Gastrocnemius medialis (tissue), 4 donors: ENCODE results near the gene RAB33B. TPM values are rescaled to one million over a fixed set of nuclear protein-coding genes. Genes with fewer than 3 reads are reported as not detected.

Source experiments
- ATAC-seq, 2 donors: fragments of 150-250 bp; one replicate each; pipeline ENCODE4 v1.9.1; 2016
- DNase-seq, 2 donors: peaks; one replicate each; pipeline ENCODE4 v3.0.0-alpha.2; 2019
- H3K27ac ChIP-seq, 4 donors: fragments of 200-600 bp; sonication (generic); 1 replicate in 1 of 4; 2 replicates in 3 of 4; pipeline ENCODE4 v1.5.1; 2016 to 2018; ENCODE audit warnings: mild to moderate bottlenecking in 2 of 4, moderate library complexity in 1 of 4
- H3K27me3 ChIP-seq, 3 donors: fragments of 200-600 bp; sonication (generic) in 2 of 3; 1 replicate in 1 of 3; 2 replicates in 2 of 3; pipeline versions ENCODE4 v1.5.1 to v1.6.0; 2016 to 2019; ENCODE audit warnings: mild to moderate bottlenecking in 1 of 3, moderate library complexity in 1 of 3
- H3K36me3 ChIP-seq, 2 donors: fragments of 200-600 bp; sonication (generic) in 1 of 2; one replicate each; pipeline ENCODE4 v1.5.1; 2017 to 2018
- H3K4me1 ChIP-seq, 2 donors: fragments of 200-600 bp; sonication (generic) in 1 of 2; one replicate each; pipeline ENCODE4 v1.5.1; 2016 to 2017; ENCODE audit warnings: mild to moderate bottlenecking in 2 of 2
- H3K4me3 ChIP-seq, 4 donors: fragments of 200-600 bp; sonication (generic) in 3 of 4; 1 replicate in 1 of 4; 2 replicates in 3 of 4; pipeline ENCODE4 v1.5.1; 2016 to 2019; ENCODE audit warnings: mild to moderate bottlenecking in 2 of 4
- H3K9me3 ChIP-seq, 3 donors: fragments of 200-600 bp; sonication (generic) in 2 of 3; 1 replicate in 1 of 3; 2 replicates in 2 of 3; pipeline ENCODE4 v1.5.1; 2016 to 2019
- CTCF ChIP-seq, 5 experiments: fragments of 450-650 bp in 3 of 5; fragments of 200-600 bp in 2 of 5; sonication (generic) in 2 of 5; IDR thresholded peaks in 4 of 5; conservative IDR thresholded peaks in 1 of 5; 1 replicate in 4 of 5; 2 replicates in 1 of 5; pipeline ENCODE4 v1.5.1; 2016 to 2019; ENCODE audit warnings: antibody characterized with exemption in 5 of 5, mild to moderate bottlenecking in 3 of 5, moderate library complexity in 3 of 5
- POLR2A ChIP-seq, 2 donors: fragments of 450-650 bp; IDR thresholded peaks; one replicate each; pipeline ENCODE4 v1.6.1; 2017; ENCODE audit warnings: antibody characterized with exemption in 2 of 2, mild to moderate bottlenecking in 2 of 2, moderate library complexity in 2 of 2
- in situ Hi-C, 4 donors: fragments of 200-750 bp; cut with MboI; loops; one replicate each; pipeline versions ENCODE4 v1.15.0 to v1.8.0; 2017; ENCODE audit warnings: low sequenced_read_pairs in 4 of 4
- intact Hi-C: fragments of 100-400 bp; cut with DNase I; formaldehyde crosslinking; loops from one replicate; pipeline ENCODE4 v1.15.1; 2023; ENCODE audit warnings: low total_unique reads
- total RNA-seq, 4 donors: library from RNA; depleted of rRNA; stranded (reverse); fragments of >200 nt; gene quantifications; one replicate each; pipeline versions ENCODE4 v1.1.0 to v1.2.3, GENCODE V29; 2016

RAB33B gene
- total RNA-seq, 4 donors from 2014 or later: 3.3 to 7.5 (median 5.7) TPM

GRCh38 chr4:139501527-139501926, 47.6 kb downstream of the RAB33B start:
- intact Hi-C loops: no loop called here
- Histone ChIP-seq H3K27me3 (no peaks in the 10 kb centered on the region), H3K9me3 (no peaks in the 10 kb centered on the region), H3K36me3 (no peaks in the 10 kb centered on the region), H3K4me3 (no peak overlapping the region), H3K27ac (no peak overlapping the region), H3K4me1 (peaks cover 4 to 10% of the 10 kb centered on the region in 2 donors)
- DNase-seq (no peak), ATAC-seq (no peak)
- no peak for TF ChIP-seq CTCF (IDR thresholded peaks at IDR 0.05 in 4 of 5, conservative IDR thresholded peaks at IDR 0.05 in 1 of 5)
- no peak for TF ChIP-seq POLR2A (IDR thresholded peaks at IDR 0.05)
- in situ Hi-C loops: loop anchor here in 1 of 4 donors (25.0 kb wide), 1 partner anchor 464 kb away; no protein-coding TSS in a partner anchor

- in situ Hi-C loops: loop anchor here in 1 of 4 donors (25.0 kb wide), 1 partner anchor 465 kb away; no protein-coding TSS in a partner anchor
- no peaks in the 10 kb centered on the region for H3K36me3 ChIP-seq
- peaks cover 0 to 4% of the 10 kb centered on the region in 2 donors for H3K4me1 ChIP-seq
- DNase-seq (no peak), ATAC-seq (no peak)
- TF ChIP-seq CTCF (IDR thresholded peaks at IDR 0.05 in 4 of 5, conservative IDR thresholded peaks at IDR 0.05 in 1 of 5) (no peak), POLR2A (IDR thresholded peaks at IDR 0.05) (no peak)
- no peaks in the 10 kb centered on the region for H3K27me3 ChIP-seq
- H3K9me3 ChIP-seq: no peaks in the 10 kb centered on the region
- intact Hi-C loops: no loop called here
- H3K27ac ChIP-seq: no peak overlapping the region
- H3K4me3 ChIP-seq: no peak overlapping the region
Observed at GRCh38 chr4:139501927-139502899, 48.3 kb downstream of the RAB33B start.

- no peak for DNase-seq
- ATAC-seq: no peak
- Histone ChIP-seq H3K4me3 (no peak overlapping the region), H3K27ac (no peak overlapping the region), H3K4me1 (peaks cover 4 to 5% of the 10 kb centered on the region in 2 donors), H3K27me3 (no peaks in the 10 kb centered on the region), H3K9me3 (no peaks in the 10 kb centered on the region), H3K36me3 (no peaks in the 10 kb centered on the region)
- TF ChIP-seq POLR2A (IDR thresholded peaks at IDR 0.05) (no peak), CTCF (IDR thresholded peaks at IDR 0.05 in 4 of 5, conservative IDR thresholded peaks at IDR 0.05 in 1 of 5) (no peak)
- intact Hi-C loops (no loop called here), in situ Hi-C loops (loop anchor here in 1 of 4 donors (25.0 kb wide), 1 partner anchor 466 kb away; no protein-coding TSS in a partner anchor)
Observed at GRCh38 chr4:139503622-139504166, 49.8 kb downstream of the RAB33B start.

- intact Hi-C loops (no loop called here), in situ Hi-C loops (loop anchor here in 1 of 4 donors (25.0 kb wide), 1 partner anchor 469 kb away; no protein-coding TSS in a partner anchor)
- Histone ChIP-seq H3K4me1 (peaks cover 32 to 34% of the 10 kb centered on the region in 2 donors), H3K9me3 (no peaks in the 10 kb centered on the region), H3K4me3 (no peak overlapping the region), H3K36me3 (peaks cover 0 to 4% of the 10 kb centered on the region in 2 donors), H3K27me3 (no peaks in the 10 kb centered on the region), H3K27ac (no peak overlapping the region)
- DNase-seq (no peak), ATAC-seq (no peak)
- TF ChIP-seq POLR2A (IDR thresholded peaks at IDR 0.05) (no peak), CTCF (IDR thresholded peaks at IDR 0.05 in 4 of 5, conservative IDR thresholded peaks at IDR 0.05 in 1 of 5) (no peak)
Observed at GRCh38 chr4:139506774-139507173, 52.9 kb downstream of the RAB33B start.
